Measurements from ENCODE around the gene RBM11. TPM values are rescaled to one million over a fixed set of nuclear protein-coding genes. Genes with fewer than 3 reads are reported as not detected.

RBM11 gene
- total RNA-seq, 1 donor from 2014 or later: 2.6 TPM

GRCh38 chr21:14260174-14260764 is 44.3 kb downstream of the RBM11 start:
- H3K4me1 ChIP-seq: no peaks in the 10 kb centered on the region
- ATAC-seq: no peak
- H3K4me3 ChIP-seq: no peak overlapping the region
- H3K27me3 ChIP-seq (ENCODE audit: low read depth): no peaks in the 10 kb centered on the region
- H3K9me3 ChIP-seq: no peaks in the 10 kb centered on the region
- TF ChIP-seq, protein P1, sequence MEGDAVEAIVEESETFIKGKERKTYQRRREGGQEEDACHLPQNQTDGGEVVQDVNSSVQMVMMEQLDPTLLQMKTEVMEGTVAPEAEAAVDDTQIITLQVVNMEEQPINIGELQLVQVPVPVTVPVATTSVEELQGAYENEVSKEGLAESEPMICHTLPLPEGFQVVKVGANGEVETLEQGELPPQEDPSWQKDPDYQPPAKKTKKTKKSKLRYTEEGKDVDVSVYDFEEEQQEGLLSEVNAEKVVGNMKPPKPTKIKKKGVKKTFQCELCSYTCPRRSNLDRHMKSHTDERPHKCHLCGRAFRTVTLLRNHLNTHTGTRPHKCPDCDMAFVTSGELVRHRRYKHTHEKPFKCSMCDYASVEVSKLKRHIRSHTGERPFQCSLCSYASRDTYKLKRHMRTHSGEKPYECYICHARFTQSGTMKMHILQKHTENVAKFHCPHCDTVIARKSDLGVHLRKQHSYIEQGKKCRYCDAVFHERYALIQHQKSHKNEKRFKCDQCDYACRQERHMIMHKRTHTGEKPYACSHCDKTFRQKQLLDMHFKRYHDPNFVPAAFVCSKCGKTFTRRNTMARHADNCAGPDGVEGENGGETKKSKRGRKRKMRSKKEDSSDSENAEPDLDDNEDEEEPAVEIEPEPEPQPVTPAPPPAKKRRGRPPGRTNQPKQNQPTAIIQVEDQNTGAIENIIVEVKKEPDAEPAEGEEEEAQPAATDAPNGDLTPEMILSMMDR (IDR thresholded peaks at IDR 0.05): no peak
- intact Hi-C loops (cut with DNase I): no loop called here
- H3K27ac ChIP-seq: no peak overlapping the region
- H3K36me3 ChIP-seq: no peaks in the 10 kb centered on the region
- no peak for DNase-seq

GRCh38 chr21:14262039-14262438 is 46.1 kb downstream of the RBM11 start:
- ATAC-seq (no peak), DNase-seq (no peak)
- intact Hi-C loops (cut with DNase I): no loop called here
- H3K9me3 ChIP-seq: no peaks in the 10 kb centered on the region
- H3K4me1 ChIP-seq: no peaks in the 10 kb centered on the region
- H3K27me3 ChIP-seq (ENCODE audit: low read depth): no peaks in the 10 kb centered on the region
- TF ChIP-seq, protein P1 (IDR thresholded peaks at IDR 0.05): no peak
- H3K4me3 ChIP-seq: no peak overlapping the region
- H3K36me3 ChIP-seq: no peaks in the 10 kb centered on the region
- H3K27ac ChIP-seq: no peak overlapping the region

DNA sequence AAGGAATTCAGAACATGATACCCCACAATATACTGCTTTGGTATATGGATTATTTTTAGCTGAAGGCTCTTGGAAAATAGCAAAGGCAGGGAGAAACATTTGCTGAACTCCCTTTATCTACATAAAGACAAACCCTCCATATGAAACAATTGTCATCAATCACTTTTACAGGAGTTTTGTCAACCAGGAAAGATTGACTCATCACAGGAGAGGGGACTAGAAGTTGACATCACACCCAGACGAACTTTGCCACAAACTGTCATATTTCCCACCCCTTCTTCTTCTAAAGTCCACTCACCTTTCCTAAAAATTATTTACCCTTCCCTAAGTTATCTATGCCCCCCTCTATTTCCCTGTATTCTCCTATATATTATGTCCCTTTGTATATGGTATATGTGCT is 47.9 kb downstream of the RBM11 start:
- intact Hi-C loops (cut with DNase I): no loop called here
- Histone ChIP-seq H3K27me3 (ENCODE audit: low read depth) (no peaks in the 10 kb centered on the region), H3K9me3 (no peaks in the 10 kb centered on the region), H3K27ac (no peak overlapping the region), H3K4me3 (no peak overlapping the region), H3K4me1 (no peaks in the 10 kb centered on the region), H3K36me3 (no peaks in the 10 kb centered on the region)
- ATAC-seq (no peak), DNase-seq (no peak)
- TF ChIP-seq, protein P1 (IDR thresholded peaks at IDR 0.05): no peak

DNA sequence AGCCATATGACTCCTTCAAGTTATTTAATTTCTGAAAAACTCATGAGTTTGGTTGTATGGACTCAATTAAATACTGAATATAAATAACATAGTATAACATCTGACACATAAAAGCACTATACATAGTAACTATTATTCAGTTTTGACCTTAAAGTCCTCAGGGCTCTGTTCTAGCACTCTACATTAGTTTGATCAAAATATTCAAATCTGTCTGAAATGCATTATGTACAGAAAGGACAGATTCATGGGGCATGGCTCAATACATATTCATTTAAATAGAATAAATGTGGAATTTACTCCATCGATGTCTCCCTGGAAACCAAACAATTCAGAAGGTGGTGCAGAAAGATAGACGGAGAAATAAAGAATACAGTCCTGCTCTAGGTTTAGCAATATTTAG is 49.1 kb downstream of the RBM11 start:
- no peak for DNase-seq
- TF ChIP-seq, protein P1 (IDR thresholded peaks at IDR 0.05): no peak
- intact Hi-C loops (cut with DNase I): no loop called here
- Histone ChIP-seq H3K4me3 (no peak overlapping the region), H3K27ac (no peak overlapping the region), H3K9me3 (no peaks in the 10 kb centered on the region), H3K4me1 (no peaks in the 10 kb centered on the region), H3K27me3 (ENCODE audit: low read depth) (no peaks in the 10 kb centered on the region), H3K36me3 (no peaks in the 10 kb centered on the region)
- no peak for ATAC-seq

DNA sequence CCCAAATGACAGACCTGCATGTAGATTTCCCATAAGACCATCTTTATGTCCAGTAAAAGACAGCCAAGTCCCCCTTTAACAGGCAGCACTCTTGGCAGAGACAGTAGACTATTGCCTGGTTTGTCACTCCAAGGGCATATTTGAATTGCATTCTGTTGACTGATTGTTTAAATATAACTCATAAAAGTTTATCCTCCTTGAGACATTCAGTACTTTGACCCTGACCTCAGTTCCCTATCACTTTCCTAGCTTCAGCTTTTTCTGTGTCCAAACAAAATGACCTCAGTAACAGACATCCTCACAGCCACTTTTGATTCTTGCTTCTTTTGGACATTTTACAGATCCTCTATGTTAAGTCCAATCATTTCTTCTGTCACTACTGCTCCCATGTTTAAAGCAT is 51.1 kb downstream of the RBM11 start:
- Histone ChIP-seq H3K36me3 (no peaks in the 10 kb centered on the region), H3K9me3 (no peaks in the 10 kb centered on the region), H3K27ac (no peak overlapping the region), H3K4me1 (no peaks in the 10 kb centered on the region), H3K4me3 (no peak overlapping the region), H3K27me3 (ENCODE audit: low read depth) (no peaks in the 10 kb centered on the region)
- ATAC-seq (no peak), DNase-seq (no peak)
- TF ChIP-seq, protein P1 (IDR thresholded peaks at IDR 0.05): no peak
- intact Hi-C loops (cut with DNase I): no loop called here
